A549 (cell line): ENCODE measurements around the gene SPINK2. TPM values are rescaled to one million over a fixed set of nuclear protein-coding genes. Genes with fewer than 3 reads are reported as not detected.

Source experiments
- ATAC-seq, 2 experiments: fragments of 200-7000 bp in 1 of 2; fragments of >200 bp in 1 of 2; cut with Nextera tagmentation in 1 of 2; cut with Tn5 transposase in 1 of 2; 3 replicates each; pipeline versions ENCODE4 v1.8.0 to v1.9.1; 2018 to 2020; ENCODE audit warnings: mild to moderate bottlenecking in 1 of 2, moderate library complexity in 1 of 2
- CTCF ChIA-PET: fragments of 300-600 bp; sonication (Branson Sonifier 250); formaldehyde crosslinking; extraction: SDS; loops from one replicate; lab custom pipeline; 2021; ENCODE audit warnings: antibody characterized with exemption, inconsistent platforms; lab: Yijun Ruan, JAX
- POLR2A ChIA-PET: fragments of 350-600 bp; formaldehyde crosslinking; extraction: SDS; loops from one replicate; lab custom pipeline; 2021; ENCODE audit warnings: antibody characterized with exemption, inconsistent platforms; lab: Yijun Ruan, JAX
- DNase-seq, 2 experiments: peaks; one replicate each; pipeline versions ENCODE4 v3.0.0 to v3.0.0-alpha.2; 2011 to 2016; ENCODE audit warnings: low read depth in 1 of 2, low spot score in 1 of 2
- FAIRE-seq: peaks from 2 replicates; lab custom pipeline; 2011; peaks lifted over from hg19 to GRCh38; lab: Jason Lieb, UNC
- H3K27ac ChIP-seq, 2 experiments: fragments of >200 bp; sonication (Bioruptor Twin); formaldehyde crosslinking; 3 replicates each; pipeline ENCODE4 v1.5.1; 2016 to 2017
- H3K4me1 ChIP-seq: fragments of >200 bp; sonication (Bioruptor Twin); formaldehyde crosslinking; 3 replicates; pipeline ENCODE4 v1.6.1; 2016
- H3K4me2 ChIP-seq: fragments of >200 bp; sonication (Bioruptor Twin); formaldehyde crosslinking; 3 replicates; pipeline ENCODE4 v1.6.1; 2016
- H3K4me3 ChIP-seq: fragments of >200 bp; sonication (Bioruptor Twin); formaldehyde crosslinking; 3 replicates; pipeline ENCODE4 v1.5.1; 2016
- H3K9me3 ChIP-seq: fragments of >200 bp; sonication (Bioruptor Twin); formaldehyde crosslinking; 3 replicates; pipeline ENCODE4 v1.6.1; 2016
- CHD2 ChIP-seq: fragments of 150-350 bp; IDR thresholded peaks from 2 replicates; pipeline ENCODE4 v1.6.1; 2014; ENCODE audit warnings: low read length; ENCODE audit not compliant: partially characterized antibody
- HES2 ChIP-seq: fragments of >200 bp; sonication (Bioruptor Twin); formaldehyde crosslinking; IDR thresholded peaks from 2 replicates; pipeline ENCODE4 v1.6.1; 2016
- HMGXB4 ChIP-seq: fragments of 250-450 bp; sonication (Bioruptor Pico); IDR thresholded peaks from 2 replicates; pipeline ENCODE4 v1.5.0; 2021; ENCODE audit warnings: mild to moderate bottlenecking, moderate library complexity, borderline replicate concordance
- HOXA7 ChIP-seq: fragments of 250-450 bp; sonication (Bioruptor Pico); IDR thresholded peaks from 2 replicates; pipeline ENCODE4 v1.5.0; 2020; ENCODE audit warnings: mild to moderate bottlenecking, moderate library complexity
- HOXB13 ChIP-seq: fragments of 250-450 bp; sonication (Bioruptor Pico); IDR thresholded peaks from 2 replicates; pipeline ENCODE4 v1.5.0; 2020; ENCODE audit warnings: low read depth, mild to moderate bottlenecking, moderate library complexity
- HOXB5 ChIP-seq: fragments of 250-450 bp; sonication (Bioruptor Pico); IDR thresholded peaks from 2 replicates; pipeline ENCODE4 v1.5.0; 2020; ENCODE audit warnings: mild to moderate bottlenecking, moderate library complexity
- JUN ChIP-seq, 2 experiments: fragments of >200 bp; sonication (Bioruptor Twin); formaldehyde crosslinking; IDR thresholded peaks; 2 replicates in 1 of 2; 3 replicates in 1 of 2; pipeline ENCODE4 v1.6.1; 2016 to 2017
- JUNB ChIP-seq: fragments of >200 bp; sonication (Bioruptor Twin); formaldehyde crosslinking; IDR thresholded peaks from 2 replicates; pipeline ENCODE4 v1.6.1; 2016
- MYC ChIP-seq: IDR thresholded peaks from 2 replicates; pipeline ENCODE4 v1.6.1; 2012; ENCODE audit warnings: mild to moderate bottlenecking, inconsistent platforms, low read length, improper control_type of control experiment, borderline replicate concordance
- NR3C1 ChIP-seq: fragments of >200 bp; sonication (Bioruptor Twin); formaldehyde crosslinking; IDR thresholded peaks from 3 replicates; pipeline ENCODE4 v1.6.1; 2017
- PBX3 ChIP-seq: IDR thresholded peaks from 2 replicates; pipeline ENCODE4 v1.6.1; 2012
- POLR2AphosphoS2 ChIP-seq: conservative IDR thresholded peaks from 2 replicates; pipeline ENCODE4 v1.6.1; 2012; ENCODE audit warnings: low read length, improper control_type of control experiment, inconsistent platforms
- RARB ChIP-seq: fragments of 250-450 bp; sonication (Bioruptor Pico); IDR thresholded peaks from 2 replicates; pipeline ENCODE4 v1.8.0; 2021; ENCODE audit warnings: mild to moderate bottlenecking, moderate library complexity
- RCOR1 ChIP-seq: fragments of 150-350 bp; IDR thresholded peaks from 2 replicates; pipeline ENCODE4 v1.6.1; 2014; ENCODE audit warnings: antibody characterized with exemption, low read length, low read depth
- RFX5 ChIP-seq: fragments of 450-650 bp; IDR thresholded peaks from 2 replicates; pipeline ENCODE4 v1.7.1; 2014; ENCODE audit warnings: antibody characterized with exemption, mild to moderate bottlenecking, moderate library complexity
- SMC3 ChIP-seq: fragments of >200 bp; sonication (Bioruptor Twin); formaldehyde crosslinking; IDR thresholded peaks from 3 replicates; pipeline ENCODE4 v1.6.1; 2018; ENCODE audit warnings: inconsistent platforms
- SREBF2 ChIP-seq: fragments of 450-650 bp; IDR thresholded peaks from 2 replicates; pipeline ENCODE4 v1.6.1; 2014; ENCODE audit warnings: mild to moderate bottlenecking, moderate library complexity
- TP53 ChIP-seq: fragments of 250-450 bp; sonication (Bioruptor Pico); IDR thresholded peaks from 2 replicates; pipeline ENCODE4 v1.5.0; 2021; ENCODE audit warnings: mild to moderate bottlenecking, moderate library complexity
- ZNF302 ChIP-seq: fragments of 250-450 bp; sonication (Bioruptor Pico); IDR thresholded peaks from 2 replicates; pipeline ENCODE4 v1.9.0; 2021; ENCODE audit warnings: inconsistent platforms, mild to moderate bottlenecking, moderate library complexity
- WGBS: methylation state at CpG from one replicate; pipeline ENCODE4 v1.1.6; 2017; ENCODE audit errors: missing lambda C conversion rate; 5-methylcytosine and 5-hydroxymethylcytosine counted together
- polyA plus RNA-seq, 4 experiments: library from polyadenylated mRNA; depleted of rRNA in 3 of 4; stranded (reverse); fragments of >200 nt; fragmentation: RNase III in 1 of 4; extraction: RNeasy Plus Mini Kit Qiagen cat#74134 plus additional on column Dnase treatment in 1 of 4; gene quantifications; 2 replicates in 3 of 4; 3 replicates in 1 of 4; pipeline ENCODE4 v1.2.3, GENCODE V29; 2011 to 2017
- TF ChIP-seq, protein P1 (sequence below): fragments of >200 bp; sonication (Bioruptor Twin); formaldehyde crosslinking; IDR thresholded peaks from 3 replicates; pipeline ENCODE4 v1.5.1; 2016
- TF ChIP-seq, protein P2 (sequence below): fragments of 450-650 bp; IDR thresholded peaks from 2 replicates; pipeline ENCODE4 v1.6.1; 2014; ENCODE audit warnings: antibody characterized with exemption
- TF ChIP-seq, protein P3 (sequence below): fragments of 250-450 bp; sonication (Bioruptor Pico); IDR thresholded peaks from 2 replicates; pipeline ENCODE4 v1.5.0; 2020; ENCODE audit warnings: low read depth, mild to moderate bottlenecking, moderate library complexity
- TF ChIP-seq, protein P4 (sequence below): fragments of 200-600 bp; sonication (generic); IDR thresholded peaks from 2 replicates; pipeline ENCODE4 v1.6.1; 2016; ENCODE audit warnings: antibody characterized with exemption, mild to moderate bottlenecking, moderate library complexity

SPINK2 gene
- polyA plus RNA-seq, 2 of the 4 experiments (the other 2 are of a cell fraction) = not detected

DNA sequence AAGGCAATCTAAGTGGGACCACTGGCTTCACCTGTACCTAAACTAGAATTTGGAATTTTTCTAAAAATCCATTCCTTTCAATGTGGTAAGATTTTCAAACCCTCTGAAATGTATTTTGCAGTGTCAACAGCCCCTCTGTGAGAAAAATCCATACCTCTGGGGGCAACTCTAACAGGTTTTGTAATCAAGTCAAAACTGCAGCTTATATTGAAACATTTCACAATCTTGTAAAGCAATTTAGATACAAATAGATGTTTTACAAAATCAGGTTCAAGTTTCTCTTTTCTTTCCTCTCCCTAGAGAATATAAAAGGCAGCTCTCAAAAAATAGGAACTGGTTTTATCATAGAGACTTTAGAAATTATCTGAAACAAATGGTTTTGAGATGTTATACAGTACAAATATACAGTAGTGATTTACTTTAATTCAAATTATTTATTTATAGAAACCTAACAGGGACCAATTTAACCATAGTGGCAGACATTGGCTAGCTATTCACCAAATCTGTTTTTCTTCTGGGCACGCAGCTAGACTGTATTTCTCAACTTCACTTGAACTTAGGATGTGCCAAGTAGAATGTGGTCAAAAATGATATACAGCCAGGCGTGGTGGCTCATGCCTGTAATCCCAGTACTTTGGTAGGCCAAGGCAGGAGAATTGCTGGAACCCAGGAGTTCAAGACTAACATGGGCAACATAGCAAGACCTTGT is 36.3 kb upstream of the SPINK2 start:
- ChIA-PET CTCF (interaction anchor here (0.6 kb wide), 1 partner anchor 420 kb away, joined by 3 read pairs; no protein-coding TSS in a partner anchor), POLR2A (no interaction called here)
- TF ChIP-seq, protein P1, sequence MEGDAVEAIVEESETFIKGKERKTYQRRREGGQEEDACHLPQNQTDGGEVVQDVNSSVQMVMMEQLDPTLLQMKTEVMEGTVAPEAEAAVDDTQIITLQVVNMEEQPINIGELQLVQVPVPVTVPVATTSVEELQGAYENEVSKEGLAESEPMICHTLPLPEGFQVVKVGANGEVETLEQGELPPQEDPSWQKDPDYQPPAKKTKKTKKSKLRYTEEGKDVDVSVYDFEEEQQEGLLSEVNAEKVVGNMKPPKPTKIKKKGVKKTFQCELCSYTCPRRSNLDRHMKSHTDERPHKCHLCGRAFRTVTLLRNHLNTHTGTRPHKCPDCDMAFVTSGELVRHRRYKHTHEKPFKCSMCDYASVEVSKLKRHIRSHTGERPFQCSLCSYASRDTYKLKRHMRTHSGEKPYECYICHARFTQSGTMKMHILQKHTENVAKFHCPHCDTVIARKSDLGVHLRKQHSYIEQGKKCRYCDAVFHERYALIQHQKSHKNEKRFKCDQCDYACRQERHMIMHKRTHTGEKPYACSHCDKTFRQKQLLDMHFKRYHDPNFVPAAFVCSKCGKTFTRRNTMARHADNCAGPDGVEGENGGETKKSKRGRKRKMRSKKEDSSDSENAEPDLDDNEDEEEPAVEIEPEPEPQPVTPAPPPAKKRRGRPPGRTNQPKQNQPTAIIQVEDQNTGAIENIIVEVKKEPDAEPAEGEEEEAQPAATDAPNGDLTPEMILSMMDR = no peak
- TF ChIP-seq, protein P2, sequence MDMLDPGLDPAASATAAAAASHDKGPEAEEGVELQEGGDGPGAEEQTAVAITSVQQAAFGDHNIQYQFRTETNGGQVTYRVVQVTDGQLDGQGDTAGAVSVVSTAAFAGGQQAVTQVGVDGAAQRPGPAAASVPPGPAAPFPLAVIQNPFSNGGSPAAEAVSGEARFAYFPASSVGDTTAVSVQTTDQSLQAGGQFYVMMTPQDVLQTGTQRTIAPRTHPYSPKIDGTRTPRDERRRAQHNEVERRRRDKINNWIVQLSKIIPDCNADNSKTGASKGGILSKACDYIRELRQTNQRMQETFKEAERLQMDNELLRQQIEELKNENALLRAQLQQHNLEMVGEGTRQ = no peak
- TF ChIP-seq JUN (IDR thresholded peaks at IDR 0.05) = no peak
- no peak for TF ChIP-seq RARB (CRISPR knock-in tag)
- TF ChIP-seq HOXA7 (CRISPR knock-in tag) = no peak
- no peak for TF ChIP-seq SMC3
- no peak for TF ChIP-seq JUNB
- TF ChIP-seq HMGXB4 (CRISPR knock-in tag) = no peak
- TF ChIP-seq POLR2AphosphoS2 = no peak
- no peak for TF ChIP-seq NR3C1
- TF ChIP-seq HES2 = no peak
- no peak for TF ChIP-seq SREBF2
- no peak for TF ChIP-seq RCOR1
- ATAC-seq (no peak), FAIRE-seq (no peak), DNase-seq (no peak)
- no peak overlapping the region for H3K27ac ChIP-seq
- H3K4me2 ChIP-seq = no peak overlapping the region
- no peaks in the 10 kb centered on the region for H3K9me3 ChIP-seq
- H3K4me1 ChIP-seq = no peaks in the 10 kb centered on the region
- WGBS = 59% methylated on average over 2 of the region's 2 CpGs
- no peak overlapping the region for H3K4me3 ChIP-seq

- ChIA-PET POLR2A (no interaction called here), CTCF (no interaction called here)
- FAIRE-seq = no peak
- TF ChIP-seq MYC (no peak), HOXB5 (CRISPR knock-in tag) (no peak), JUN (IDR thresholded peaks at IDR 0.05) (no peak), PBX3 (no peak), HOXB13 (no peak), TP53 (CRISPR knock-in tag) (no peak), HES2 (no peak), HOXA7 (CRISPR knock-in tag) (no peak), ZNF302 (CRISPR knock-in tag) (no peak), CHD2 (no peak), RFX5 (no peak), HMGXB4 (CRISPR knock-in tag) (no peak)
- TF ChIP-seq, protein P3, sequence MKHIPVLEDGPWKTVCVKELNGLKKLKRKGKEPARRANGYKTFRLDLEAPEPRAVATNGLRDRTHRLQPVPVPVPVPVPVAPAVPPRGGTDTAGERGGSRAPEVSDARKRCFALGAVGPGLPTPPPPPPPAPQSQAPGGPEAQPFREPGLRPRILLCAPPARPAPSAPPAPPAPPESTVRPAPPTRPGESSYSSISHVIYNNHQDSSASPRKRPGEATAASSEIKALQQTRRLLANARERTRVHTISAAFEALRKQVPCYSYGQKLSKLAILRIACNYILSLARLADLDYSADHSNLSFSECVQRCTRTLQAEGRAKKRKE = no peak
- TF ChIP-seq, protein P4, sequence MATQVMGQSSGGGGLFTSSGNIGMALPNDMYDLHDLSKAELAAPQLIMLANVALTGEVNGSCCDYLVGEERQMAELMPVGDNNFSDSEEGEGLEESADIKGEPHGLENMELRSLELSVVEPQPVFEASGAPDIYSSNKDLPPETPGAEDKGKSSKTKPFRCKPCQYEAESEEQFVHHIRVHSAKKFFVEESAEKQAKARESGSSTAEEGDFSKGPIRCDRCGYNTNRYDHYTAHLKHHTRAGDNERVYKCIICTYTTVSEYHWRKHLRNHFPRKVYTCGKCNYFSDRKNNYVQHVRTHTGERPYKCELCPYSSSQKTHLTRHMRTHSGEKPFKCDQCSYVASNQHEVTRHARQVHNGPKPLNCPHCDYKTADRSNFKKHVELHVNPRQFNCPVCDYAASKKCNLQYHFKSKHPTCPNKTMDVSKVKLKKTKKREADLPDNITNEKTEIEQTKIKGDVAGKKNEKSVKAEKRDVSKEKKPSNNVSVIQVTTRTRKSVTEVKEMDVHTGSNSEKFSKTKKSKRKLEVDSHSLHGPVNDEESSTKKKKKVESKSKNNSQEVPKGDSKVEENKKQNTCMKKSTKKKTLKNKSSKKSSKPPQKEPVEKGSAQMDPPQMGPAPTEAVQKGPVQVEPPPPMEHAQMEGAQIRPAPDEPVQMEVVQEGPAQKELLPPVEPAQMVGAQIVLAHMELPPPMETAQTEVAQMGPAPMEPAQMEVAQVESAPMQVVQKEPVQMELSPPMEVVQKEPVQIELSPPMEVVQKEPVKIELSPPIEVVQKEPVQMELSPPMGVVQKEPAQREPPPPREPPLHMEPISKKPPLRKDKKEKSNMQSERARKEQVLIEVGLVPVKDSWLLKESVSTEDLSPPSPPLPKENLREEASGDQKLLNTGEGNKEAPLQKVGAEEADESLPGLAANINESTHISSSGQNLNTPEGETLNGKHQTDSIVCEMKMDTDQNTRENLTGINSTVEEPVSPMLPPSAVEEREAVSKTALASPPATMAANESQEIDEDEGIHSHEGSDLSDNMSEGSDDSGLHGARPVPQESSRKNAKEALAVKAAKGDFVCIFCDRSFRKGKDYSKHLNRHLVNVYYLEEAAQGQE = no peak
These were observed 35.2 kb upstream of the SPINK2 start for GRCh38 chr4:56856656-56857055.

More at GRCh38 chr4:56856656-56857055, 35.2 kb upstream of the SPINK2 start:
- H3K4me3 ChIP-seq = no peak overlapping the region
- H3K27ac ChIP-seq = no peak overlapping the region
- no peaks in the 10 kb centered on the region for H3K9me3 ChIP-seq
- WGBS = 65% methylated on average over 5 of the region's 5 CpGs
- H3K4me2 ChIP-seq = no peak overlapping the region
- DNase-seq (no peak), ATAC-seq (no peak)
- no peaks in the 10 kb centered on the region for H3K4me1 ChIP-seq
